ENCODE data around the gene KAZALD1.

DNA sequence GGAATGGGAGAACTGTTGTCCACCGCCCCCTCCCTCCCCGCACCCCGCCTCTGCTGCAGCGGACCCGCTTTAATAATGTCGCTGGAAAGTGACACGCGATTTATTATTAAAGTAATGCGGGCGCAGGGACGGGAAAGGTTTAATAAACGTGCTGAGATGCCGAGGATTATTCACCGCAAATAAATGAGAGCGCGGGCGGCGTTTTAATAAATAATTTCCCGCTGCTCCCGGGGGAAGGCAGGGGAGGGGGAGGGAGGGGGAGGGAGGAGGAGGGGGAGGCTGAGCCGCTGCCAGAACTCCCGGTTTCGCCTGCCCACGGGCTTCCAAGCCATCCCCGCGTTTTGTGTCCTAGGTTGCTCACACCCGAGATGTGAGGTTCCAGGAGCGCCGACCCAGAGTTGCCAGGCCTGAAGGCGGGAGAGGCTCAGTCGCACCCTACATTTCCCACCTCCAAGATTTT is 5.1 kb downstream of the KAZALD1 start:
- TF ChIP-seq, protein P1, sequence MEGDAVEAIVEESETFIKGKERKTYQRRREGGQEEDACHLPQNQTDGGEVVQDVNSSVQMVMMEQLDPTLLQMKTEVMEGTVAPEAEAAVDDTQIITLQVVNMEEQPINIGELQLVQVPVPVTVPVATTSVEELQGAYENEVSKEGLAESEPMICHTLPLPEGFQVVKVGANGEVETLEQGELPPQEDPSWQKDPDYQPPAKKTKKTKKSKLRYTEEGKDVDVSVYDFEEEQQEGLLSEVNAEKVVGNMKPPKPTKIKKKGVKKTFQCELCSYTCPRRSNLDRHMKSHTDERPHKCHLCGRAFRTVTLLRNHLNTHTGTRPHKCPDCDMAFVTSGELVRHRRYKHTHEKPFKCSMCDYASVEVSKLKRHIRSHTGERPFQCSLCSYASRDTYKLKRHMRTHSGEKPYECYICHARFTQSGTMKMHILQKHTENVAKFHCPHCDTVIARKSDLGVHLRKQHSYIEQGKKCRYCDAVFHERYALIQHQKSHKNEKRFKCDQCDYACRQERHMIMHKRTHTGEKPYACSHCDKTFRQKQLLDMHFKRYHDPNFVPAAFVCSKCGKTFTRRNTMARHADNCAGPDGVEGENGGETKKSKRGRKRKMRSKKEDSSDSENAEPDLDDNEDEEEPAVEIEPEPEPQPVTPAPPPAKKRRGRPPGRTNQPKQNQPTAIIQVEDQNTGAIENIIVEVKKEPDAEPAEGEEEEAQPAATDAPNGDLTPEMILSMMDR (IDR thresholded peaks at IDR 0.05): no peak
- TF ChIP-seq POLR2A (IDR thresholded peaks at IDR 0.05): no peak

Measured in lower leg skin (tissue), 3 donors.